ENCODE measurements around the gene INO80B. TPM values are rescaled to one million over a fixed set of nuclear protein-coding genes. Genes with fewer than 3 reads are reported as not detected.

Gene INO80B
- total RNA-seq, 2 experiments from 2014 or later, result 29.2 to 44.5 TPM

DNA sequence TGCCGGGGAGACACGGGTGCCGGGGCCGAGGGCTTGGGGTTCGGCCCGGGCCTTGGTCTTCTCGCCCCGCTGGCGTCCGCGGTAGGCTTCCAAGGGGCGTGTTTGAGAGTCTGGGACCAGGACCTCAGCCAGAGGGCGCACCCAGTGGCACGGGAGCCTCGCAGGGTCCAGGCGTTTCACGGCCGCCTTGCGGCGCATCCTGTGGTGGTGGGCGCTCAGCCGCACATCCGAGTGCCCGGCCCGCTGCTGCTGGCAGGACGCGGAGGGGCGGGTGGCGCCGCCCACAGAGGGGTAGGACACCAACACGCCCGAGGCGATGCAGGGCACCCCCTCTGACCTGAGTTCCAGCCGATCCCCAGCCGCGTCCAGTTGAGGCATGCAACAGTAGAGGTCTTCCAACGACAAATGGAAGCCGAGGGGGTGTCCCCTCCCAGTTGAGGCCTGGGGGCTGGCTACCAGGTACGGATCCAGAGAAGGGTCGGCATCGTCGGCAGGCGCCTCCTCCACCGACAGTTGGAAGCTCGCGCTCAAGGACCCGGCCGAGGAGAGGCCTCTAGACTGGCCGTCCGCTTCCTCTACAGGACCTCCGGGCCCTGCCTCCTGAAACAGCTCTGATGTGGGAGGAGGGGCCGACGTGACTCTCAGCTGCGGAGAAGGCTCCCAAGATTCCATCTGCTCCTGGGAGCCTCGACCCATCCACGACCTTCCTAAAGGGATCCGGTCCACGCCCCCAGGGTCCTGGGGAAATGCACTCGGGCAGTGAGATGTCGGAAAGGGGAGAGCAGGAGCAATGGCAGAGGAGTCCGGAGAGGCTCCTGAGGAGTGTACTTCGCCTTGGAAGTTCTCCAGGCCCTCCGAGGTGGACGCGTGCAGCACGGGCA is 39.8 kb upstream of the INO80B start:
- peaks cover under 1% of the 10 kb centered on the region; the same call in 1 of the 2 replicates for H3K79me2 ChIP-seq (ENCODE audit: insufficient read depth, low read depth, low read length)
- TF ChIP-seq EZH2phosphoT487 (IDR thresholded peaks at IDR 0.05; ENCODE audit: borderline replicate concordance, low read depth, low read length), result no peak
- TF ChIP-seq, protein P1, sequence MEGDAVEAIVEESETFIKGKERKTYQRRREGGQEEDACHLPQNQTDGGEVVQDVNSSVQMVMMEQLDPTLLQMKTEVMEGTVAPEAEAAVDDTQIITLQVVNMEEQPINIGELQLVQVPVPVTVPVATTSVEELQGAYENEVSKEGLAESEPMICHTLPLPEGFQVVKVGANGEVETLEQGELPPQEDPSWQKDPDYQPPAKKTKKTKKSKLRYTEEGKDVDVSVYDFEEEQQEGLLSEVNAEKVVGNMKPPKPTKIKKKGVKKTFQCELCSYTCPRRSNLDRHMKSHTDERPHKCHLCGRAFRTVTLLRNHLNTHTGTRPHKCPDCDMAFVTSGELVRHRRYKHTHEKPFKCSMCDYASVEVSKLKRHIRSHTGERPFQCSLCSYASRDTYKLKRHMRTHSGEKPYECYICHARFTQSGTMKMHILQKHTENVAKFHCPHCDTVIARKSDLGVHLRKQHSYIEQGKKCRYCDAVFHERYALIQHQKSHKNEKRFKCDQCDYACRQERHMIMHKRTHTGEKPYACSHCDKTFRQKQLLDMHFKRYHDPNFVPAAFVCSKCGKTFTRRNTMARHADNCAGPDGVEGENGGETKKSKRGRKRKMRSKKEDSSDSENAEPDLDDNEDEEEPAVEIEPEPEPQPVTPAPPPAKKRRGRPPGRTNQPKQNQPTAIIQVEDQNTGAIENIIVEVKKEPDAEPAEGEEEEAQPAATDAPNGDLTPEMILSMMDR (conservative IDR thresholded peaks at IDR 0.05; ENCODE audit: low read length), result no peak
- H3K27ac ChIP-seq (ENCODE audit: low read depth, low read length, poor library complexity, severe bottlenecking), result no peak overlapping the region
- H4K20me1 ChIP-seq (ENCODE audit: insufficient read depth, low read length), result no peaks in the 10 kb centered on the region
- BruUV-seq (replicated peaks), result no TSS peak
- H3K36me3 ChIP-seq (ENCODE audit: insufficient read depth, low read length), result no peaks in the 10 kb centered on the region
- no peaks in the 10 kb centered on the region for H3K9me3 ChIP-seq (ENCODE audit: low read length)
- H3K4me3 ChIP-seq (ENCODE audit: low read depth, low read length, poor library complexity, severe bottlenecking), result no peak overlapping the region
- no peaks in the 10 kb centered on the region for H3K9me2 ChIP-seq (ENCODE audit: insufficient read depth, low read length)
- no peak for DNase-seq (ENCODE audit: low spot score)
- peaks cover 41% of the 10 kb centered on the region for H3K4me1 ChIP-seq (ENCODE audit: insufficient read depth, low read length, poor library complexity, severe bottlenecking)
- H2AFZ ChIP-seq (ENCODE audit: low read length), result no peak overlapping the region
- no peak overlapping the region for H3K4me2 ChIP-seq (ENCODE audit: low read length)
- POLR2A ChIA-PET, result interaction anchor here (0.8 to 1.6 kb wide), 2 partner anchors 24 to 36 kb away, joined by 3 to 4 read pairs; no protein-coding TSS in a partner anchor
- CTCF ChIA-PET (ENCODE audit: unreplicated experiment), result no interaction called here
- intact Hi-C loops (cut with micrococcal nuclease; ENCODE audit: unreplicated experiment), result no loop called here

DNA sequence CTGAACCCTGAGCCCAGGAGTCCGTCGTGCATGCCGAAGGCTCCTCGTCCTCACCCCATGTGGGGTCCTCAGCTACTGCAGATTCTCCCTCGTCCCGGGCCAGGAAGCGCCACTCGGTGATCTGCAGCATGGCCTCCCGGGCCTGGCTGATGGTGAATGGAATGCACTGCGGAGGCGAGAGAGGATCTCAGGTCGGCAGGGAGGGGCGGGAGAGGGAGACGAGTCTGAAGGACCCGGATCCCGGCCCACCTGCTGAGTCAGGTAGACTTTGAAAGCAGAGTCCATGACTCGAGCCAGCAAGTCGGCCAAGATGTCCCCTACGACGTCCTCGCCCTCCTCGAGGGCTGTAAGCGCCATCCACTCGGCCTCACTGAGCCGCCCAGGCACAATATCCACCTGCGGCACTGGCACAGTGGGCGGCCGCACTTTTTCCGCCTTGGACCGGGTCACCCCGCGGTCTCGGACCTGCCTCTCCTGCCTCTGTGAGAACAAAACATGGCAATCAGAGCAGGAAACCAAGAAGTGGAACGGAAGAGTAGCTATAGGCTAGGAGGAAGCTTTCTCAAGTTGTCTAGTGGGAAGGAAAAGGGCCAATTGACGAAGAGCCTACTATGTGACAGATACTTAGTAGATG is 39.0 kb upstream of the INO80B start:
- no peaks in the 10 kb centered on the region for H3K36me3 ChIP-seq (ENCODE audit: insufficient read depth, low read length)
- H3K4me1 ChIP-seq (ENCODE audit: insufficient read depth, low read length, poor library complexity, severe bottlenecking), result peaks cover 48% of the 10 kb centered on the region
- H3K79me2 ChIP-seq (ENCODE audit: insufficient read depth, low read depth, low read length), result peaks cover 4% of the 10 kb centered on the region; the same call in 1 of the 2 replicates
- ChIA-PET CTCF (ENCODE audit: unreplicated experiment) (no interaction called here), POLR2A (interaction anchor here (0.7 to 1.2 kb wide), 3 partner anchors 41 to 60 kb away, joined by 3 read pairs; partner anchors contain the start of gene WBP1)
- H4K20me1 ChIP-seq (ENCODE audit: insufficient read depth, low read length), result no peaks in the 10 kb centered on the region
- TF ChIP-seq, protein P1 (conservative IDR thresholded peaks at IDR 0.05; ENCODE audit: low read length), result no peak
- no peak for TF ChIP-seq EZH2phosphoT487 (IDR thresholded peaks at IDR 0.05; ENCODE audit: borderline replicate concordance, low read depth, low read length)
- H3K9me3 ChIP-seq (ENCODE audit: low read length), result no peaks in the 10 kb centered on the region
- no peaks in the 10 kb centered on the region for H3K9me2 ChIP-seq (ENCODE audit: insufficient read depth, low read length)
- H3K27ac ChIP-seq (ENCODE audit: low read depth, low read length, poor library complexity, severe bottlenecking), result no peak overlapping the region
- H3K4me3 ChIP-seq (ENCODE audit: low read depth, low read length, poor library complexity, severe bottlenecking), result no peak overlapping the region
- H3K4me2 ChIP-seq (ENCODE audit: low read length), result no peak overlapping the region
- intact Hi-C loops (cut with micrococcal nuclease; ENCODE audit: unreplicated experiment), result no loop called here
- no TSS peak for BruUV-seq (replicated peaks)
- no peak for DNase-seq (ENCODE audit: low spot score)
- H2AFZ ChIP-seq (ENCODE audit: low read length), result no peak overlapping the region

Data from OCI-LY7 (cell line).